HG03095 (cell line): Measurements from ENCODE around the gene ACTRT3.
A peak's percentile ranks its signal among the peaks of the same experiment; 100 is the strongest.

ENCODE experiments used
- ATAC-seq: cut with Tn5 transposase; IDR thresholded peaks from one replicate; pipeline ENCODE4 v1.9.1; 2021; ENCODE audit warnings: moderate library complexity; ENCODE audit not compliant: unreplicated experiment

The ACTRT3 gene

DNA sequence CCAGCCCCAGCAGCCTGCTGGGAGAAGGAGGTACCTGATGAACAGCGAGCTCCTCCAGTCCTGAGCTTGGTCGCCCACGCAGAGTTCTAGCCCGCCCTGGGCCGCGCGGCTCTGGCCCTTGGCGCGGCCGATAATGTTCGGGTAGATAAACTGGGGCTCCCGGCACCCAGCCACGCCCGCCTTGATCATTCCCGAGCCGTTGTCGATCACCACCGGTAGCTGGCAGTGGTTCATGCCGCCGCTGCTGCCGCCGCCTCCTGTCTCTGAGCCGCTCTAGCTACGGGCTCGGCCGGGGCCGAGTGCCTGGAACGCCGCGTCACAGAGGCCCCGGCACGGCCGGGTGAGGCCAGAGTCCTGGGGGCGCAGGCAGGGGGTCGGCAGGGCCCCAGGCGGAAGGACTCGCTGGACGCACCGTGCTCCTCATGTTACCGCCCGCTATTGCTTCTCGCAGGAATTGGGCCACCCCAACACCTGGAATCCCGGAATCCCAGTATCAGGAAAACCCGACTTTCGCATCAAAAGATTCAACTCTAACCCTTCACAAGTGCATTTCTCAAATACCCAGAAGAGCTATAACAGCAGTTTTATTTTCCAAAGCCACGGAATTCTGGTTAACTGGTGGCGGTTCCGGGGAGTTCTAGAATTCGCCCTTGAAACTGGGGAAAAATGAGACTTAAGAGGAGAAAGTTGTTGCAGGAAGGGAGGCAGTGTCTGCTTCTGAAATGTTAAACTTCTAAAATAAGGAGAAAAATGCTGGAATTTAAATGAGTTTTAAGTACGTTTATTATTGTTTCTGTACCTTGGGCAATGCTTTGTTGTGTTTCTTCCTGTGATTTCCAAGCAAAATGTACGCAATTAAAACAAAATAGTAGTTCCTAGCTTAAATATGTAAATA is at the start of gene ACTRT3:
ACTRT3 (minus strand) TSS at position 275 of the 895 bp plus-strand sequence; CDS start at position 234, 41 bp downstream.
- peak; percentile 27 for ATAC-seq

GRCh38 chr3:169818316-169818715 is 49.0 kb upstream of the ACTRT3 start:
- no peak for ATAC-seq

DNA sequence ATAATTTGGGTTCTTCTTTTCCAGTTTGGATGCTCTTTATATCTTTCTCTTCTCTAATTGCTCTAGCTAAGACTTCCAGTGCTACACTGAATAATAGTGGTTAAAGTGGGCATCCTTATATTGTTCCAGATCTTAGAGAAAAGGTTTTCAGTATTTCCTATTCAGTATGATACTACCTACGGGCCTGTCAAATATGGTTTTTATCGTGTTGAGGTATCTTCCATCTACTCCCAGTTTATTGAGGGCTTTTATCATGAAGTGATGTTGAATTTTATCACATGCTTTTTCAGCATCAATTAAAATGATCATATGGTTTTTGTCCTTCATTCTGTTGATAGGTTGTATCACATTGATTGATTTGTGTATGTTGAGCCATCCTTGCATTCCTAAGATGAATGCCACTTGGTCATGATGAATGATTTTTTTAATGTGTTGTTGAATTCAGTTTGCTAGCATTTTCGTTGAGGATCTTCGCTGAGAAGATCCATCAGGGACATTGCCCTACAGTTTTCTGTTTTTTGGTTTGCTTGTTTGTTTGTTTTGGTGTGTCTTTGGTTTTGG is 46.3 kb upstream of the ACTRT3 start:
- ATAC-seq = no peak

DNA sequence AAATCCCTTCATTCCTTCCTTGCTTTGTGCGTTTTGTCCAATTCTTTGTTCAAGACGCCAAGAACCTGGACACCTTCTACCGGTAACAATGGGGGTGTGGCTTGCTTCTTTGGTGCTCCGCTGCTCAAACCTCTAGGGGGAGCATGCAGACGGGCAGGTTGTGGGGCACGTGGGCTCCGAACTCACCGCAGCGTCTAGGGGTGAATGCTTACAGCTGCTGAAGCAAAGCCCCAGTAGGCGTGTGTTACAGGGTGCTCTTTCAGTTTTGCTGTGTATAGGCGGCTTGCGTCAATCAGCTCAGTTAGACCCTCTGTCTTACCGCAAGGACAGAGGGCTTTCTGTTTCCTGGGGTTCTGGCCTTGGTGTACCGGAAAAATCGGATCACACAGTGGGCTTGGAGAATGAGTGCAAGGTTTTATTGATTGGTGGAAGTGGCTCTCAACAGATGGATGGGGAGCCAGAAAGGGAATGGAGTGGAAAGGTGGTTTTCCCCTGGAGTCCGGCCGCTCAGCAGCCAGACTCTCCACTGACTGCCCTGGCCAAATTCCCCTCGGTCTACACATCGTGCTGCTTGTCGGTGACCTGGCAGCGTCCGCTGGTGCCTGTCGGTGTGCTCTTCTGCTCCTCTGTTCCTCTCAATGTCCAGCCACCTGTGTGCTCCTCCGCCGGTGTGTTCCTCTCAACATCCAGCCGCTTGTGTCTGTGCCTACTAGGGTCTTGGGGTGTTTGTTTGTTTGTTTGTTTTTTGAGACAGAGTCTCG is 44.6 kb upstream of the ACTRT3 start:
- peak; percentile 86 for ATAC-seq

DNA sequence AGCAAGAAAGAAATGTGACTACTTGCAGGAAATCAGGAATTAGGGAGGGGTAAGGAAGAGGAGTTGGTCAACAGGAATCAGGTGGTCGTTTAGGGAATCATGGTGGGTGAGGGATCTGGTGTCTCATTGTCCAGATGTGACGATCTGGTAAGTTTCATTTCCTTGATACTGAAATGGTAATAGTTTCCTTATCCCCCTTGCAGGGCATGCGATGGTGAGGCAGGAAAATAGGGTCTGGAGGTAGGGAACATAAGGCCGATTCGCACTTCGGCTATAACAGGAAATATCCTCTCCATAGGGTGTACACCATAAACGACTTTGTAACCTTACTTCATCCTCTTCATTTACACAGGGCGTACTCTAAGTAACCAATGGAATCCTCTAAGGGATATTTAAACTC is 43.9 kb upstream of the ACTRT3 start:
- ATAC-seq = no peak

GRCh38 chr3:169812332-169813235 is 43.2 kb upstream of the ACTRT3 start, which contains the start of the genes LRRC34 and LRRIQ4:
Gene LRRC34, minus strand, starts transcription at chr3:169812904. Its CDS starts 356 bp downstream, at chr3:169812548.
Gene LRRIQ4, plus strand, starts transcription at chr3:169812870. Its CDS starts 9,052 bp downstream, at chr3:169821922.
- peak; percentile 58 for ATAC-seq

- ATAC-seq = no peak
Observed at GRCh38 chr3:169811631-169812331, 42.4 kb upstream of the ACTRT3 start.

- ATAC-seq = no peak
Observed at GRCh38 chr3:169809230-169809795, 40.0 kb upstream of the ACTRT3 start.

DNA sequence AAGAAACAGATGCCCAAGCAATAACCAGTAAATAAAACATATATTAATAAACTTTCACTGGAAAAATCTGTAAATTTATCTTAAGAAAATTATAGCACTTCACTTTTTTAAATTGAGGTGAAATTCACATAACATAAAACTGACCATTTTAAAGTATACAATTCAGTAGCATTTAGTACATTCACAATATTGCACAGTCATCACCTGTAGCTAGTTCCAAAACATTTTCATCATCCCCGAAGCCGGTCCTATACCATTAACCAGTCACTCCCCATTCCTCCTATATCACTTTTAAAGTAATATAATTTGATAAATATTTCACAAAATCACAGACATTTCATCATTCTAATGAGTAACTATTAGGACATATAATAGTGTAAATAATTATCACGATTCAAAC is 35.3 kb upstream of the ACTRT3 start:
- no peak for ATAC-seq

DNA sequence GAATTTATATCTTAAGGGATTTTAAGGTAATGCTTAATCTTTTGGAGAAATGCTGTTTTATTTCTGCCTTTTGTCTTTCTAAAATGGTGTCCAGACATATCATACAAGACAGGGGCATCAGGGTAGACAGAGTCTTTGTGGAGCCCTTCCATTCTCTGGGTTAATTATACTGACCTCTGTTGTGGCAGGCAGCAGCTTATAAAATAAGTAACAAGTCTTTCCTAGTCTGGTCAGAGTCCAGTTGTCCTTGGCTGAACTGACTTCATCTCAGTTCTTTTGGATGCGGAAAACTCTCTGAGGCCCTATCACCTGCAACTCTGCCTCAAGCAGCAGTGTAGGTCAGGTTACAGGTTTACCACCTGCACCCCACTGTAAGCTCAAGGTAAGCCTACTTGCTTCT is 23.0 kb upstream of the ACTRT3 start:
- ATAC-seq = no peak

GRCh38 chr3:169790687-169791429 is 21.5 kb upstream of the ACTRT3 start:
- no peak for ATAC-seq

GRCh38 chr3:169790219-169790618 is 20.9 kb upstream of the ACTRT3 start:
- ATAC-seq = no peak

DNA sequence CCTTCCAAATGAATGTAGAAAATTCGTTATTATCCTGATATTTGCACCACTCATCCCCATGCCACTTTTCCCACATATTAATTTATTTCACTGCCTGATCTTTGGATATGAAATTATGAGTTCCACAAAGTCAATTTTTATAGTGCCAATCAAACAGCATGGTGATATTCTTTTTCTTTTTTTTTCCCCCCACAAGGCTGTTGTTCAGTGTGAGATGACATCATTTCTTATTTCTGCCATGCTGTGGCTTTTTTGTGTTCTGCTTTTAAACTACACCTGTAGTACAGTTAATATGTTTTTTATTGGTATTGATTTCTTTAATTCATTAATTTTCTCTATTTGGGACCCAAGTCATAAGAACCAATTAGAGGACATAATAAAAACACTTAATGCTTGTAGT is 18.4 kb upstream of the ACTRT3 start:
- no peak for ATAC-seq

DNA sequence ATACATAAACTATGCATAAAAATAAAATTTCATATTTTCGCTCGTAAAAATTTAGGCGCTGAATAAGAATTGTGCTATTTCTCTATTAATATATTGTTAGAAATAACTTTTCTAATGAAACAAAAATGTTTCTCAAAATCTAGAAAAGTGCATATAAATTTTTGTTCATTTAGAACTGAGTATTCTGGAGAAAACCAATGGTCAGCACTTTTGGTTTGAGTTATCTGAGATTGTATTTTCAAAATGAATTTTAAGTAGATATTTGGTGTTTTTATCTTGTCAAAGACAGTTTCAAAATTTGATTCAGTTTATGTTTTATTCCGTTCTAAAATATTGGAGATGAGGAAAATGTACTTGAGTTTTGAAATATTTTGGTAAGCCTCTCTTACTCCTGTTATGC is 17.8 kb upstream of the ACTRT3 start:
- no peak for ATAC-seq

GRCh38 chr3:169781209-169781855 is 12.0 kb upstream of the ACTRT3 start:
- no peak for ATAC-seq

DNA sequence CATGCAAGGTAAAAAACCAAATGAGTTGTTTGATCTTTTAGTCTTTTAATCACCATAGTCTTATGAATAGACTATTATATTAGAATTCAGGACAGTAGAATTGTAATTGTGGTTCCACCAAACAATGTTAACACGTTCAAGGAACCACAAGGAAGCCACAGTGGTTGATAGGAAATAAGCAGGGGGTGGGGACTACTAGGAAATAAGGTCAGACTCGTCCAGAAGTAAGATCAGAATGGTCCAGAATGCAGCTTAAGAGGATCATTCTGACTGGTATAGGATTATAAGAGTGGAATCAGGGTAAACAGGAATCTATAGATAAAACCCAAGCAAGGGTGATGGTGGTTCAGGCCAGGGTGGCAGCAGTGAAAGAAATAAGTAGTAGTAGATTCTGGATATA is 11.4 kb upstream of the ACTRT3 start:
- ATAC-seq = no peak

GRCh38 chr3:169777822-169778221 is 8.5 kb upstream of the ACTRT3 start:
- no peak for ATAC-seq

- no peak for ATAC-seq
Observed at GRCh38 chr3:169774186-169774585, 4.8 kb upstream of the ACTRT3 start.
